Pulmonary artery endothelial cell (primary cell): ENCODE results near the gene ETV3. TPM values are rescaled to one million over a fixed set of nuclear protein-coding genes. Genes with fewer than 3 reads are reported as not detected.

Experiments used
- DNase-seq: peaks from one replicate; pipeline ENCODE4 v3.0.0-alpha.2; 2011; ENCODE audit warnings: low read depth, low spot score
- total RNA-seq: library from RNA; depleted of rRNA; stranded (reverse); fragments of >200 nt; gene quantifications from 2 replicates; pipeline ENCODE4 v1.2.3, GENCODE V29; 2014

ETV3 gene
- total RNA-seq, 1 donor from 2014 or later, result 13.8 TPM

- no peak for DNase-seq
Observed at GRCh38 chr1:157140063-157140588, 1.9 kb upstream of the ETV3 start.

- DNase-seq, result no peak
Observed at GRCh38 chr1:157139052-157139715, 989 bp upstream of the ETV3 start.

GRCh38 chr1:157137408-157138219 is 581 bp downstream of the ETV3 start:
- no peak for DNase-seq

GRCh38 chr1:157137046-157137407 is 1.2 kb downstream of the ETV3 start:
- no peak for DNase-seq

- DNase-seq, result no peak
Observed at GRCh38 chr1:157136133-157136532, 2.1 kb downstream of the ETV3 start.

GRCh38 chr1:157135646-157136045 is 2.5 kb downstream of the ETV3 start:
- DNase-seq, result no peak

- DNase-seq, result no peak
Observed at GRCh38 chr1:157135070-157135469, 3.1 kb downstream of the ETV3 start.

GRCh38 chr1:157134442-157134841 is 3.8 kb downstream of the ETV3 start:
- no peak for DNase-seq

GRCh38 chr1:157133426-157133825 is 4.8 kb downstream of the ETV3 start:
- no peak for DNase-seq

GRCh38 chr1:157132616-157133167 is 5.5 kb downstream of the ETV3 start:
- no peak for DNase-seq

- no peak for DNase-seq
Observed at GRCh38 chr1:157132111-157132510, 6.1 kb downstream of the ETV3 start.

- no peak for DNase-seq
Observed at GRCh38 chr1:157131281-157131680, 6.9 kb downstream of the ETV3 start.

- no peak for DNase-seq
Observed at GRCh38 chr1:157124855-157125254, 13.3 kb downstream of the ETV3 start.

- DNase-seq, result no peak
Observed at GRCh38 chr1:157119448-157119847, 18.7 kb downstream of the ETV3 start.

- DNase-seq, result no peak
Observed at GRCh38 chr1:157119008-157119407, 19.2 kb downstream of the ETV3 start.

- no peak for DNase-seq
Observed at GRCh38 chr1:157117527-157118057, 20.6 kb downstream of the ETV3 start.

GRCh38 chr1:157116737-157117103 is 21.5 kb downstream of the ETV3 start:
- DNase-seq, result no peak

GRCh38 chr1:157115851-157116736 is 22.1 kb downstream of the ETV3 start:
- DNase-seq, result no peak

- DNase-seq, result no peak
Observed at GRCh38 chr1:157115429-157115838, 22.8 kb downstream of the ETV3 start.

GRCh38 chr1:157114183-157115121 is 23.7 kb downstream of the ETV3 start:
- DNase-seq, result no peak
